ENCODE results near the gene CDKN2C.

GRCh38 chr1:50981741-50982140 lies 11.7 kb downstream of the CDKN2C start:
- TF ChIP-seq POLR2A (IDR thresholded peaks at IDR 0.05; ENCODE audit: low read depth, low read length) = no peak
- TF ChIP-seq POLR2AphosphoS5 (IDR thresholded peaks at IDR 0.05; ENCODE audit: low read depth, low read length) = no peak
- TF ChIP-seq TAF1 (IDR thresholded peaks at IDR 0.05; ENCODE audit: low read depth, low read length) = no peak

Measured in GM12891 (cell line).